Right lobe of liver (tissue), 6 donors: ENCODE results near the gene ELP2. TPM values are rescaled to one million over a fixed set of nuclear protein-coding genes. Genes with fewer than 3 reads are reported as not detected.

ENCODE experiments used
- ATAC-seq, 4 donors: fragments of 200-7000 bp; cut with Tn5 transposase; one replicate each; pipeline ENCODE4 v1.9.1; 2020; ENCODE audit warnings: mild to moderate bottlenecking in 4 of 4, moderate library complexity in 4 of 4
- DNase-seq, 3 donors: peaks; one replicate each; pipeline ENCODE4 v3.0.0-alpha.2; 2020
- H3K27ac ChIP-seq, 3 donors: fragments of 200-600 bp; one replicate each; pipeline ENCODE4 v1.8.0; 2022
- H3K27me3 ChIP-seq, 2 donors: fragments of 200-600 bp; one replicate each; pipeline ENCODE4 v1.8.0; 2022
- H3K36me3 ChIP-seq, 4 donors: fragments of 200-600 bp; sonication (generic) in 1 of 4; one replicate each; pipeline versions ENCODE4 v1.5.1 to v1.8.0; 2017 to 2022; ENCODE audit warnings: control low read depth in 1 of 4
- H3K4me1 ChIP-seq, 4 donors: fragments of 200-600 bp; sonication (generic) in 1 of 4; one replicate each; pipeline versions ENCODE4 v1.5.1 to v1.8.0; 2017 to 2022; ENCODE audit warnings: control low read depth in 1 of 4
- H3K4me3 ChIP-seq, 3 donors: fragments of 200-600 bp; one replicate each; pipeline ENCODE4 v1.8.0; 2022
- H3K9me3 ChIP-seq, 4 donors: fragments of 200-600 bp; sonication (generic) in 1 of 4; one replicate each; pipeline versions ENCODE4 v1.5.1 to v1.8.0; 2017 to 2022; ENCODE audit warnings: control low read depth in 1 of 4
- POLR2A ChIP-seq: fragments of 450-650 bp; IDR thresholded peaks from one replicate; pipeline ENCODE4 v1.6.1; 2017; ENCODE audit warnings: antibody characterized with exemption, mild to moderate bottlenecking
- WGBS: methylation state at CpG from one replicate; pipeline ENCODE4 v1.1.6; 2018; ENCODE audit warnings: low coverage, low lambda C conversion rate; ENCODE audit not compliant: insufficient coverage; ENCODE audit errors: missing lambda C conversion rate; 5-methylcytosine and 5-hydroxymethylcytosine counted together
- intact Hi-C, 2 donors: fragments of 100-400 bp; cut with DNase I; formaldehyde crosslinking; loops; one replicate each; pipeline versions ENCODE4 v1.11.2 to v1.14.1; 2022
- total RNA-seq, 6 experiments: library from RNA; depleted of rRNA in 2 of 6; stranded (reverse); fragments of >200 nt in 2 of 6; fragmentation: NEBNext Ultra II Directional in 3 of 6; extraction: Animal tissue kit (Norgen Biotek cat#: 25700) in 3 of 6; gene quantifications; one replicate each; pipeline versions ENCODE4 v1.1.0 to v1.2.4, GENCODE V29; 2016 to 2023
- TF ChIP-seq, protein P1 (sequence below), 4 donors: fragments of 200-600 bp in 3 of 4; fragments of 450-650 bp in 1 of 4; IDR thresholded peaks; one replicate each; pipeline versions ENCODE4 v1.5.1 to v1.8.0; 2016 to 2022; ENCODE audit warnings: antibody characterized with exemption in 4 of 4, mild to moderate bottlenecking in 2 of 4
- donor health status: DM: no; HTN: yes; CAD: no.
- donor health status: DM: no; HTN: no; CAD: no.
- donor health status: DM: no; HTN: no; CAD: no.
- donor health status: DM: no; HTN: yes; CAD: no.
- donor health status: DM: no; HTN: yes; CAD: no.

The ELP2 gene
- total RNA-seq, 6 experiments from 2014 or later, result 26.9 to 58.7 (median 50.3) TPM

DNA sequence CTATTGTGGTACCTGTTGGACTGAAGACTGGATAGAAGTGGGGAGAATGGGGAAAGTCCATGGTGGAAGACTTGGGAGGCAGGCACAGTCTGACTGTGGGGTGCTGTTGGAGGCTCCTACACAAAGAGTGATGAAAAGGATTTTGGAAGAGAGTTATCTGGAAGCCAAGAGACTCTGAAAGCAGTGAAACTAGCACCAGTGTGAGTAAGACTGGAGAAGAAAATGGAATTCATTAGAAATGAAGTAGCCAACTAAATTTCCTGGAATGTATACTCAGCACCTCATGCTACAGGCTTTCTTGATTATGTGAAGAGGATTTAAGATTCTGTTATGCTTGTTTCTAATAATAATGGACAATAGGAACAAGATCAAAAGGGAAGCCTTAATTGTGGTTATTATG, 27.7 kb downstream of the ELP2 start:
- H3K4me3 ChIP-seq, result peak overlapping the region in 2 of 3 donors; percentile 29 to 46
- H3K27ac ChIP-seq, result peak overlapping the region; percentile 63 to 86 (median 74)
- no peak for DNase-seq
- H3K9me3 ChIP-seq, result no peaks in the 10 kb centered on the region
- H3K4me1 ChIP-seq, result peaks cover 0 to 74% (median 11%) of the 10 kb centered on the region in 4 donors
- TF ChIP-seq, protein P1, sequence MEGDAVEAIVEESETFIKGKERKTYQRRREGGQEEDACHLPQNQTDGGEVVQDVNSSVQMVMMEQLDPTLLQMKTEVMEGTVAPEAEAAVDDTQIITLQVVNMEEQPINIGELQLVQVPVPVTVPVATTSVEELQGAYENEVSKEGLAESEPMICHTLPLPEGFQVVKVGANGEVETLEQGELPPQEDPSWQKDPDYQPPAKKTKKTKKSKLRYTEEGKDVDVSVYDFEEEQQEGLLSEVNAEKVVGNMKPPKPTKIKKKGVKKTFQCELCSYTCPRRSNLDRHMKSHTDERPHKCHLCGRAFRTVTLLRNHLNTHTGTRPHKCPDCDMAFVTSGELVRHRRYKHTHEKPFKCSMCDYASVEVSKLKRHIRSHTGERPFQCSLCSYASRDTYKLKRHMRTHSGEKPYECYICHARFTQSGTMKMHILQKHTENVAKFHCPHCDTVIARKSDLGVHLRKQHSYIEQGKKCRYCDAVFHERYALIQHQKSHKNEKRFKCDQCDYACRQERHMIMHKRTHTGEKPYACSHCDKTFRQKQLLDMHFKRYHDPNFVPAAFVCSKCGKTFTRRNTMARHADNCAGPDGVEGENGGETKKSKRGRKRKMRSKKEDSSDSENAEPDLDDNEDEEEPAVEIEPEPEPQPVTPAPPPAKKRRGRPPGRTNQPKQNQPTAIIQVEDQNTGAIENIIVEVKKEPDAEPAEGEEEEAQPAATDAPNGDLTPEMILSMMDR (IDR thresholded peaks at IDR 0.05), result no peak
- TF ChIP-seq POLR2A, result no peak
- no peaks in the 10 kb centered on the region for H3K27me3 ChIP-seq
- intact Hi-C loops, result no loop called here
- H3K36me3 ChIP-seq, result peaks cover 0 to 26% (median 8%) of the 10 kb centered on the region in 4 donors
- ATAC-seq, result peak in 2 of 4 donors; percentile 32 to 34

DNA sequence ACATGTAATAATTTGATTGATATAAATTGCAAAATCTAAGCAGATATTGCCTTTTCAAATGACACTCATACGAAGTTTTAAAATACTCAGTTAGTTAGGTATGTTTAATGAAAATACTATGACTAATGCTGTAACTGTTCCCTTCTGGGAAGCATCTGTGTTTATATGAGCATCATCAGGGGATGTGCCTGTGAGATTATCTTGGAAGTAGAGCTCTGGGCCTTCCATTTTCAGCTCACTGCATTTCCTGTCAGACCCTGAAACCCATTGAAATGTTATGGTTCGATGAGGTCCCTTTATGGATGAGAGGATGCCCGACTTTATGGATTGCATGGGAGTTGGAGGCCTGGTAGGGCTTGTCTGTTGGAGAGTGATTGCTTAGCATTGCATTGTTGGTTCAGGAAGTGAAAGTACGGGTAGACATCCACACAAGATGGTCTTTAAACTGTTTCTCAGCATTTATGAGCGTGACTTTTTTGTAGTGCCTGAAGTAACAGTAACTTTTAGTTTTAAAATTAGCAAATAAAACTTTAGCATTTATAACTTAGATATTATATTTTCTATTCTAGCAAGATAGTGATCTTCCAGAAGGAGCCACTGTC, 28.7 kb downstream of the ELP2 start:
- intact Hi-C loops, result no loop called here
- H3K4me3 ChIP-seq, result no peak overlapping the region
- DNase-seq, result no peak
- TF ChIP-seq, protein P1 (IDR thresholded peaks at IDR 0.05), result no peak
- TF ChIP-seq POLR2A, result no peak
- peaks cover 0 to 31% (median 8%) of the 10 kb centered on the region in 4 donors for H3K36me3 ChIP-seq
- no peaks in the 10 kb centered on the region for H3K9me3 ChIP-seq
- H3K27ac ChIP-seq, result peak overlapping the region; percentile 63 to 87 (median 74)
- WGBS, result 60% methylated on average over 5 of the region's 5 CpGs
- H3K27me3 ChIP-seq, result no peaks in the 10 kb centered on the region
- peaks cover 0 to 65% (median 11%) of the 10 kb centered on the region in 4 donors for H3K4me1 ChIP-seq
- peak in 1 of 4 donors; percentile 39 for ATAC-seq

DNA sequence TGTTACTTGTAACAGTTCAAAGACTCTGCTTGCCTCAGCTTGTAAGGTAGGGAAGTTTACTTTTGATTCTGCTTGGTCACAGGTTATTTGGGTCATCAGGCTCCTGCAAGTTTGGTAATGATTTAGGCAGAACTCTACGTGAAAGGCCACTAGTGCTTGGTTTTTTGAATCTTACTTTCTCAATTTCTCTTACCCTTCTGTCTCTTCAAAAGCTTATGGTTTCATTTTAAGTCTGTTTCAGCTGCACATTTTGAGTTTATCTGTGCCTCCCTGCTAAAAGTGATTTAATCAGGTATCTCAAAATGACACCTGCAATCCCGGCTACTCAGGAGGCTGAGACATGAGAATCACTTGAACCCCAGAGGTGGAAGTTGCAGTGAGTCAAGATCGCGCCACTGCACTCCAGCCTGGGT, 31.3 kb downstream of the ELP2 start:
- TF ChIP-seq, protein P1 (IDR thresholded peaks at IDR 0.05), result no peak
- TF ChIP-seq POLR2A, result no peak
- DNase-seq (no peak), ATAC-seq (peak; percentile 66 to 75 (median 70))
- H3K9me3 ChIP-seq, result no peaks in the 10 kb centered on the region
- H3K36me3 ChIP-seq, result peaks cover 0 to 27% (median 7%) of the 10 kb centered on the region in 4 donors
- no peaks in the 10 kb centered on the region for H3K27me3 ChIP-seq
- H3K4me1 ChIP-seq, result peaks cover 0 to 71% (median 11%) of the 10 kb centered on the region in 4 donors
- H3K4me3 ChIP-seq, result no peak overlapping the region
- H3K27ac ChIP-seq, result peak overlapping the region; percentile 47 to 87 (median 64)
- intact Hi-C loops, result no loop called here
- WGBS, result 67% methylated on average over 4 of the region's 4 CpGs

DNA sequence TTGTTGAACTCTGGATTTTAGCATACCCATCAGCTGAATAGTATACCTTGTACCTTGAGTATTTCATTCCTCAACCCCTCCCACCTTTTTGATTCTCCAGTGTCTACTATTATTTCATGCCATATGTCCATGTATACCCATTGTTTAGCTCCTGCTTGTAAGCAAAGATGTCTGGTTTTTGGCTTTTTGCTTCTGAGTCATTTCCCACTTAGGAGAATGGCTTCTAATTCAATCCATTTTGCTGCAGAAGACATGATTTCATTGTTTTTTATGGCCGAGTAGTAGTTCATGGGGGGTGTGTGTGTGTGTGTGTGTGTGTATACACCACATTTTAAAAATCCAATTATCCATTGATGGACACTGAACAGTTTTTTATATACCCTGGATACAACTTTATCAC, 33.3 kb downstream of the ELP2 start:
- WGBS, result 58% methylated on average over 1 of the region's 1 CpG
- intact Hi-C loops, result no loop called here
- Histone ChIP-seq H3K4me1 (peaks cover 0 to 64% (median 11%) of the 10 kb centered on the region in 4 donors), H3K27ac (no peak overlapping the region), H3K4me3 (no peak overlapping the region), H3K27me3 (no peaks in the 10 kb centered on the region), H3K36me3 (peaks cover 0 to 42% (median 8%) of the 10 kb centered on the region in 4 donors), H3K9me3 (no peaks in the 10 kb centered on the region)
- ATAC-seq (no peak), DNase-seq (no peak)
- no peak for TF ChIP-seq POLR2A
- TF ChIP-seq, protein P1 (IDR thresholded peaks at IDR 0.05), result no peak
